Activated T-cell treated with anti-CD3 and anti-CD28 coated beads for 4 hours (primary cell): ENCODE results near the gene DNLZ.

Experiments used
- DNase-seq: peaks from one replicate; pipeline ENCODE4 v3.0.0-alpha.2; 2020

The DNLZ gene

DNA sequence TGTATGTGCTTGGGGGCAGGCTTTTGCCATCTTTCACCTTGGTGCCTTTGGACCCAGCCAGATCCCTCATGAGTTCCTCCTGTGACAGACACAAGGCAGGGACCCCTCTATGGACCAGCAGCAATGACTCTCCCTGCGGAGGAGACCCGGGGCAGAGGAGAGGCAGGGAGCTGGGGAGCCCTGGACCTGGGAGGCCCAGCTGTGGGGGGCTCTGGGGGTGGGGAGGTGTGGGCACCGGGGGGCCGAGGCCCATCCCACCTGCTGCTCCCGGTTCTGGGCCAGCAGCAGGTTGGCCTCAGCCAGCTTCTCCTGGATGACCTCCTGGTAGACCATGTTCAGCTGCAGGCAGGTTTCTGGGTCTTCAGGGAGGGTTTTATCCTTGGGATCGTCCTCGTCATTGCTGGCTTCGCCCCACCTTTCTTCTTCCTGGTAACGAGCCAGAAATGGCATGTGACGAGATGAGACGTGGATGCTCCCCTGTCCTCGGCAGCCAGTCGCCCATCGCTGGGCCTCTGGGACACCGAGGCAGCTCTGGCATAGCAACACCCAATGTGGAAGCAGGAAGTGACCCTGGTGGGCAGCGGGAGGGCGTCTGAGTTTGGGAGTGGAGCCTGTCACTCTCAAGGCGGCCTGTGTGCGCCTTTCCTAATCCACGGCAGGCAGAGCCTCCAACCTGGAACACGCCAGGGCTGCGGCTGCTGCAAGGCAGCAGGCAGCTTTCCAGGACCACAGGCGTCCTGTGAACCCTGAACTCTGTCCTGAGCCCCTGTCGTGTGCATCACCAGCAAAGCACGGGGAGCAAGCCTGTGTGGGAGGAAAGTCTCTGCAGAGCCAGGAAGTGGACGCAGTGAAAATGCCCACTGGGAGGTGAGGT, 32.0 kb upstream of the DNLZ start:
- no peak for DNase-seq

DNA sequence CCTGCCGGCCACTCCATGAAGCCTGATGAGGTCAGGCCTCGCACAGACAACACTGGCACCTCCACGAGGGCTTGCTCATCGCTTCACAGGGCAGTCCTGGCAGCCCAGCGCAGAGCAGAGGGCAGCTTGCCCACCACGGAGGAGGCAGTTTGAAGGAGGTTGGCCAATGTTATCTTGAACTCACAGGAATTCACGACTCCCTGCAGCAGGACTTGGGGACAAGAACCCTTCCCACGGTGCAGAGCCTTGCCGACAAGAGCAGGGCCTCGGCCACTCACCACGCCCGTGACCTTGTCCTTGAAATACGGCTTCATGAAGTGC, 31.4 kb upstream of the DNLZ start:
- no peak for DNase-seq

DNA sequence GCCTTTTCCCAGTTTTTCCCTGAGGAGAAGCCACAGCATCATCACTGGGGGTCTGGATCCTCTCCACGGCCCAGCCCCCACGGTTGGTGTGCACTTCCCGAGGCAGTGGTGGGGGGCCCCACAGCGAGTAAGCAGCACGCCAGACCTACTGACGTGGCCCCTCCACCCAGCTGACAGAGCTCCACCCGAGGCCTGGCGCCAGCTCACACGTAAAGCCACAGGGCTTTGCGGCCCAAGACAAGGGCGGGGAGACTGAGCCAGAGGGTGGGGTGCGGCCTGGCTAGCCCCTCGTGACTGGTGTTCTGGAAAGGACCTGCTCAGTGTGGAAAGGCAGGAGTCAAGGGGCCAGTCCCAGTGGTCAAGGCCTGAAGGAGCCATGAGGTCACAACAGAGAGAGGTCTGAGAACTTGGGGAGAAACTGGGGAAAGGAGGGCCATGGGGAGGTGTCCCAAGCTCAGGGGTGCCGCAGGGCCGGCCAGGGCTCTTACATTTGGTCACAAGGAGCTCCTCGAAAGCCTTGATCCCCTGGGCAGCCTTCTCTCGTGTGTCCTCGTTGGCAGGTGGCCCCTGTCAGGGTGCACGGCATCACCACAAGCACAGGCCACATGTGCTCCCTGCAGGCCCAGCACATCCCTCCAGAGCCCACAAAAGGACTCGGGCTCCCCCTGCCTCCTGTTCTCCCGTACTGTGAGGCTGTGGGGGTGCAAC, 30.9 kb upstream of the DNLZ start:
- no peak for DNase-seq

DNA sequence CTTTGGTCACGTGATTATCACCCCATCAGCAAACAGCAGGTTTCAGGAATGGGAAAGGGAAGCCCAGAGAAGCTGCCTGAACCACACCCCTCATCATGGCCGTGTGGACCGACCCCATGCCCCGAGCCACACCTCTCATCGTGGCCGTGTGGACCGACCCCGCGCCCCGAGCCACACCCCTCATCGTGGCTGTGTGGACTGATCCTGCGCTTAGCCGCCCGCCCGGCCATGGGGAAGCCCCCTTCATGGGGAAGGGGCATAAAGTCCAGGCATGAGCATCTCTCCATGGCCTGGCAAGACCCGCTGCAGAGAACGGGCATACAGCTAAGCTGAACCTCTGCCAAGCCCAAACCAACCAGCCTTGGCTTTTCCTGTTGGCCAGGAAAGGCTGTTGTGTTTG, 30.0 kb upstream of the DNLZ start:
- DNase-seq, result no peak

DNA sequence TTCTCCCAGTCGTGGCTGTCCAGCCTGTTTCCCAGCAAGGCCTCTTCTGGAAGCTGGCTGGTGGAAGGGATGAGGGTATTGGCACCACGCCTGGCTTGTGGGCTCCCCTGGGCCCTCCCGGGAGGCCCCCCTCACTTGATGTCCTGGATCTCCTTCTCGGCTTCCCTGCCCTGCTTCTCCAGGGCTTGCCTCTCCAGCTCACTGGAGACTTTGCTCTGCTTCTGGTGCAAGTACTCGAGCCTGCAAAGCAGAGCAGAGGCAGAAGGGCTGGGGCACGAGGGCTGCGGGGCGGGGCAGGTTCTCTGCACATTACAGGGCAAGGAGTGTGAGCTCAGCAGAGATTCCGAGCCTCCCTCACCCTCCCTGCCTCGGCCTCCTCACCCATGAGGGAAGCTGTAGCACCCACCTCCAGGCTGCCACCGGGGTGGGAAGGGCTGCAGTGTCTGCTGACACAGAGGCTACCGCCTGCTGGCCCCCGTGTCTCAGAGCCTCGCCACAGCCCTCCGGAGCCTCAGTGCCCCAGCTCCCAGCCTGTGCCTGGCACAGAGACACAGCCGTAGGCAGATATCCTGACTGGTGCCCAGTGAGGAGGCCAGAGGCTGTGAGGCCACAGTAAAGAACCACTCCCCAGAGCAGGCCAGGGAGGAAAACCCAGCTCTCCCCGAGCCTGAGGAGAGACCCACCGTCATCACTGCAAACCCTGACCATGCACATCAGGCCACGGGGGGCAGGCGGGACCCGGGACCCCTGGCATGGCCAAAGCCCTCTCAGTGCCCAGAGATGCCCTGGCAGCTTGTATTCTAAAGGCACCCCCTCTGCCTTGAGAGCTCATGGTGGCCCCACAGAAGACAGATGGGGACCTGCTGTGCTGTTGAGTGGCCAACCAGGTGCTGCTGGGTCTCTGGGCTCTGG, 29.2 kb upstream of the DNLZ start:
- DNase-seq, result no peak

DNA sequence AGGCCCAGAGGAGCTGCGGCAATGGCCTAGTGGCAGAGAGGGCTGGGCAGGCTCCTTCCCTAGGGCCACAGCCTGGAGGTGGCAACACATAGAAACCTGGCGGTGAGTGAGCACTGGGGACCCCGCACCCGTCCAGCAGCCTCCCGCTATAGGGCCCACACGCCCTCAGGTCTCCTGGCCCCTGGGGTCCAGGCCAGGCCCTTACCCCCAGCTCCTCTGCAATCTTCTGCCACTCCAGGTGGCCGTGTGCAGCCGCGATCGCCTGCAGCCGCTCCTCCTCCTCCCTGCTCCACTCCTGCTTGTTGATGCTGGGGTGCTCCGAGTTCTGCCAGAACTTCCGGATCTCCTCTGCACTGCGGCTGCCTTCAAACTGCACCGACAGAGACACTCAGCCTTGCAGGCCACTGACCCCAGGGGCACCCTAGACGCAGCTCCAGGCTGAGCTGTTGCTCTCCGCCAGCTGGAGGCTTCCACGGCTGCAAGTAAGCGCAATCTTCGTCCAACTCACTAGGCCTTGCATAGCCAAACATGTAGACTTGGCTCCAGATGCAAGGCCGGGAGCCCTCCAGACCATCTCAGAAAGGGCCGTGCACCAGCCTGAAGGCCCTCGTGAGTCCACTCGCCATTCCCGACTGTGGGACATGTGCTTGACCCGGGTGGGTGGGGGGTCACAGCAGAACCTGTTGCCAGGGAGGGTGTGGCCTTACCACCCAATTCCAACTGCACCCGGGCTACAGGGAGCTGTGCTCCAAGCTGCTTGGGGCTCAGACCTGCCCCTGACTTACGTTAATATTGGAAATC, 28.4 kb upstream of the DNLZ start:
- no peak for DNase-seq

DNA sequence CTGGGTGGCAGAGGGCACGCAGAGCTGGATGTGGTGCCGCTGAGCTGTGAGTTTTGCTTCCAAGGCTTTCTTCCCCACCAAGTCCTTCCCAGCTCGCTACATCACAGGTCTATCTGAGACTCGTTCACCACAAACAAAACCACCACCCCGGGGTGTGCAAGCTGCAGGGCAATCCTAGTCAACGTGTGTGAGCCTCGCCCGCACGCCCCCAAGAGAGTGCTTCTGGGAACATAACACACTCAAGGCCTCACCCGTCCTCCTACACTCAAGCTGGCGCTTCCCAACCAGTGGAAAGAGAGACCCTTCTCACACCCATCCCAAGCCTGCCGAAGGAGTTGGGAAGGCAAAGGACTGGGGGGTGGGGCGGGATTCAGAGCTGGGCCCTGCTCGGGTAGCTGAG, 25.9 kb upstream of the DNLZ start:
- no peak for DNase-seq

DNA sequence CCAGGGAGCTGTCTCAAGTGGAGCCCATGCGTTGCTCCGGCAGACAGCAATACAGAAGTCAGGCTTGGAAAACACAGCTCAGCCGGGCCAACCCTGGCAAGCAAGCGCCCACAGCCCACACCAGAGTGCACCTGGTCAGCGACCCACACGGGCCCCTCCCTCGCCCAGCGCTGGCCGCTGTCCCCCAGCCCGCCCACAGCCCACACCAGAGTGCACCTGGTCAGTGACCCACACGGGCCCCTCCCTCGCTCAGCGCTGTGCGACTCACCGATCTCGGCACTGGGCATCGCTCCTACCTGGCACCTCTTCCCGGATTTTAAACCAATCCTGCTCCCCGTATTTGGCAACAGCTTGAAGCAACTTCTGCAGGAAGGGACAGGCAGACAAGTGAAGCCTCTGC, 23.7 kb upstream of the DNLZ start:
- DNase-seq, result no peak

DNA sequence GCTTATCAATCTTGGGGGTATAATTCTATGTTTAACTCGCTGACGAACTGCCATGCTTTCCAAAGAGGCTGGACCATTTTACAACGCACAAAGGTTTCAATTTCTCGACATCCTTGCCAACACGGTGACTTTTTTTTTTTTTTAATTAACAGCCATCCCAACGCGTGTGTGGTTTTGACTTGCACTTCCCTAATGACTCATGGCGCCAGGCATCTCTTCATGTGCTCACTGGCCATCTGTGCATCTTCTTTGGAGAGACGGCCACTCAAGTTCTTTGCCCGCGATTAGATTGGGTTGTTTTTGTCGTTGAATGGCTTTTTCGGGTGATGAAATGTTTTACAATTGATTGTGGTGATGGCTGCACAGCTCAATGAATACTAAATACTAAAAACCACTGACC, 22.5 kb upstream of the DNLZ start:
- DNase-seq, result no peak

DNA sequence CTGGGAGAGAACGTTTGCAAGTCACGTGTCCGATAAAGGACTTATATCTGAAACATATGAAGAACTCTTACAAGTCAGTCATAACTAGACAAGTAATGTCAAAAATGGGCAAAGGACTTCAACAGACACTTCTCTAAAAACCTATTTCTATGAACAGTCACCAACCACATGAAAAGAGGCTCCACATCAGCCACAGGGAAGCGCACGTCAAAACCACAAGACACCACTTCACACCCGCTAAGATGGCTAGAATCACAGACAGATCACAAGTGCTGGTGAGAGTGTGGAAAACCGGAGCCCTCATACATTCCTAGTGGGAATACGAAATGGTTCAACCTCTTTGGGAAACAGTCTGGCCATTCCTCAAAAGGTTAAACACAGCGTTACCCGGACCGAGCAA, 21.5 kb upstream of the DNLZ start:
- DNase-seq, result no peak

DNA sequence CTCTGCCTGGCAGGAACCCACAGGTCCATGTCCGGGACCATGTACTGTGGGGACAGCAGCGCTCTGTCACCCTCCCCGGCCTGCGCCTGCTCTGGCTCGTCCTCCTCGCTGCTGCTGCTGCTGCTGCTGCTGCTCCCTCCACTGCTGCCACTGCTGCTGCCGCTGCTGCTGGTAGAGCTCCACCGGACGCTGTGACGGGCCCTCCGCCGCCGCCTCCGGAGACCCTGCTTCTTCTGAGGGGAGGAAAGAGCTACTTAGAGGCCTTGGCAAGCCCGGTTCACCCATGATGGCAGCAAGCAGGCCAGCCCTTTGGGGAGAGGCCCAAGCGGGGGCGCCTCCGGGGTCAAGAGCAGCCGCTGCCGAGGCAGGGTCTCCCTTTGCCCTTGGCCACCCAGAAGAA, 19.9 kb upstream of the DNLZ start:
- DNase-seq, result no peak

DNA sequence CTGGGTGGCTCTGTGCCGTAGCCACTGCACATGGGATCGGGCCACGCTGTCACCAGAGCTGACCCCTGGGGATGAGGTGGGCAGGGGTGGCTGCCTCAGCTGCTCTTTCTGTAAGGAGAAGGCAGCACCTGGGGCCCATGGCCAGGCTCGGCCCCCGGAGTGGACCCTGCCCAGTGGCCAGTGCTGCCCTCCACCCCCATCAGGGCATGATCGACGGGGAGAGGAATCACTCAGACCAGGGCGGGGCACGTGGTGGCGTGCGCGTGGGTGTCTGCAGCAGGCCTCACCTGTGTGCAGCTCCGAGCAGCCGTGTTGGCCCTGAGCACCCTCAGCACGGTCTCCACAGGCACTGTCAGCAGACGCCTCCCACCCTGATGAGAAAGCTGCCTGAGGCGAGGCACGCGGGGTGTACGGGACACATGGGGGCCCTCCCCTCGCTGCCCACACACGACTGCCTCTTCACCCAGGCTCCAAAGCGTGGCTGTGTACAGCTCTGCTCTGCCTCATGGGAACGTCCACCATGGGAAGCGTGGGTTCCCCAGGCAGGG, 18.5 kb upstream of the DNLZ start:
- no peak for DNase-seq

DNA sequence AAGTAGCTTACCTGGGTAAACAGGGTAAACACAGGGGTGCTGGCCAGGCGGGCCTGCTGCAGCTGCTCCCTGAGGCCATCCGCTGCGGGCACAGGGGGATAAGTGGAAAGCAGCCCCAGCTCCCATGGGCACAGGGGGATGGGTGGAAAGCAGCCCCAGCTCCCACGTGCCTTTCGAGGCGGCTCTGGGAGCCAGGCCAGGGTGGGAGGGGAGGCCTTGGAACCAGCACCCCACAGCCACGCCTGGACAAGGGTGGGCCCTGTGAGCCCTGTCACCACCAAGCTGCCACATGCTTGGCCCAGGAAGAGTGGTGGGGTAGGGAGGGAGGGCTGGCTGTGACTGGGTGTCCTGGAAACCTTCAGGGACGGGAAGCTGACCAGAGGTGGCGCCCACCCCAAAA, 17.8 kb upstream of the DNLZ start:
- DNase-seq, result no peak

DNA sequence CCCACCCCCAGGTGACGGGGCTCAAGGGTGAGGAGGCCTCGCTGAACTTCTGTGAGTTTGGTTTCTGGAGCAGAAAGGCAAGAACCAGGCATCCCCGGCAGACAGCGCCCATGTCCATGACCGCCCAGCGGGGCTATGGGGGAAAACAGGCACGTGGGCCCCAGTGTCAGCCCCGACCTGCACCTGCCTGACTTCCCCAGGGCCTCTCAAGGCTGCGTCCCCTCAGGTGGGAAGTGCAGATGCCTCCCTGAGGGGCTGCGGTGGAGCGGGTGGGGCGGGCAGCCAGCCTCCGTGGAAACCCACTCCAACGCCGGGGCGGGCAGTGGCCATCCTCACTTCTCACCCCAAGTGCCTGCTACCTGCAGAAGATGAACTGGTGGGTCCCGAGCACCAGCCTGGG, 16.8 kb upstream of the DNLZ start:
- no peak for DNase-seq

DNA sequence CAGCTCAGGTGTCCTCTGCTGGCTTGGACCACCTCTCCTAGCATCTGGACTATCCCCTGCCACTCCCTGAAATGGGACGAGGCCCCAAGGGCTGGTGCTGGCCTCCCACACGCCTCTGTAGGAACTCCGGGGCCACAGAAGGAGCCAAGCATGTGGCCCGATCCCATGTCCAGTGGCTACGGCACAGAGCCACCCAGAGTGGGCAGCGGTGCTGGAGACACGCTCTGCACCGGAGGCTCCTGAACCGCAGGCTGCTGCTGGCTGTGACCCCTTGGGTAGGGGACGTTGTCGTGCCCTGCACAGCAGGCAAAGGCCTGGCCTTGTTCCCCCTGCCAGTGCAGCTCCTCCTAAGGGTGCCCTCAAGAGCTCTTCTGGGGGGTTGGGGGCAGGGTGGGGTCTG, 16.3 kb upstream of the DNLZ start:
- no peak for DNase-seq

DNA sequence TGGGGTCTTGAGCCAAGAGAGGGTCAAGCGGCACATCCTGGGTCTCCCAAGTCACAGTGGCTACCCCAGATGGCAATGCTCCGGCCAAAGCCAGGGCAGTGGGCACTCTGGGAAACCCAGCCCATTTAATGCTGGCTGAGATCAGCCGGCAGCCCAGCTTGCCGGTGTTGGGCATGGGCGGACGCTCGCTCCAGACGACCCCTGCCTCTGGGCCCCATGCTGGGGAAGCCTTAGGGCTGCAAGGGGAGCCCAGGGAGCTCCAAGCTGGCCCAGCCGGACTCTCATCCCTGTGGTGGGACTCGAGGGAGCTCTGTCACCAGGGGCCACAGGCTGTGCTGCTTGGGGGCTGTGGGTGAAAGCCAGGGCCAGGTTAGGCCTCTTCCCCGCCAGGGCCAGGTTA, 15.9 kb upstream of the DNLZ start:
- DNase-seq, result no peak

DNA sequence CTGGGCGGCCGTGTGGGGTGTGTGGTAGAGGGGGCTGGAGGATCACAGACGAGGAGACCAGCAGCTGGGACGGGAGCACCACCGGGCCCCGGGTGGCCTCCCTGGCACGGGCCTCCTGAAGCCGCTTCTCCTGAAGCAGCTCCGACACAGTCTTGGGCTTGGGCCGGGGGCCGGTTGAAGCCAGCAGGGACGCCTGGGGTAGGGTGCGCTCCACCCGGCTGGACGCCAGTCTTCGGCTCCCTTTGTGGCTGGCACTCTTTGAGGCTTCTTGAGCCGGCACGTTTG, 15.4 kb upstream of the DNLZ start:
- no peak for DNase-seq

DNA sequence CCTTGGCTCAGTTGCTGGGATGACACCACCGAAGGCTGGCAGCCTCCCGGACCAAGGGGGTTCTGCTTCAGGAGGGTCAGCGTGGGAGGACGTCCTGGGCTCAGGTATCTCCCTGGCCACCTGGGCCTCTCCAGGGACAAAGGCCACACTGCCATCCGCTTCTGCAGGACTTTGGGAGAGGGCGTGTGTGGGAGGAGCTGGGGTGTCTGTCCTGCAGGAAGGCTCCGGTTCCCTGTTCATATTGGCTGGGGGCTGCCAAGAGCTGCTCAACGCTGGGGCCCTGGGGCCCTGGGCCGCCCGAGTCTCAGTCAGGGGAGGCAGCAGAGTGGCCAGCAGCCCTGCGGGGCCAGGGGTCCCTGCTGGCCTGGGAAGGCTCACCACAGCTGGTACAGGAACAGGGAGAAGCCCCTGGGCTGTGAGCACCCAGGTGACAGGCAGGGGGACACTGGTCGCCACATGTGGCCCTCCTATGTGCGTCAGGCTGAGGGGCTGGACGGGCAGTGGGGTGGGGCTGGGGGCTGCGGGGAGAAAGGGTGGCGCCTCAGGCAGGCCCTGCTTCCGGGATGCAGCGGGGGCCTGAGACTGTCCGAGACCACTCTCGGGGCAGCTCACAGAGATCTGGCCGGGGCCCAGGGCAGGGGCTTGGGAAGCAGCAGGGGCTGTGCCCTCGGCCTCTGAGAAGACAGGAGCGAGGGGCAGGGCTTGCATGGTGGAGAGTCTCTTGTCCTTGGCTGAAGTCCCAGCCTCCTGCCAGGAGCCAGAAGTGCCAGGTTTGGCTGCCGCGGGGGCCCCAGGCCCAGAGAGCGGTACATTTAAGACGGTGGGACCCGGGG, 14.8 kb upstream of the DNLZ start:
- DNase-seq, result no peak

DNA sequence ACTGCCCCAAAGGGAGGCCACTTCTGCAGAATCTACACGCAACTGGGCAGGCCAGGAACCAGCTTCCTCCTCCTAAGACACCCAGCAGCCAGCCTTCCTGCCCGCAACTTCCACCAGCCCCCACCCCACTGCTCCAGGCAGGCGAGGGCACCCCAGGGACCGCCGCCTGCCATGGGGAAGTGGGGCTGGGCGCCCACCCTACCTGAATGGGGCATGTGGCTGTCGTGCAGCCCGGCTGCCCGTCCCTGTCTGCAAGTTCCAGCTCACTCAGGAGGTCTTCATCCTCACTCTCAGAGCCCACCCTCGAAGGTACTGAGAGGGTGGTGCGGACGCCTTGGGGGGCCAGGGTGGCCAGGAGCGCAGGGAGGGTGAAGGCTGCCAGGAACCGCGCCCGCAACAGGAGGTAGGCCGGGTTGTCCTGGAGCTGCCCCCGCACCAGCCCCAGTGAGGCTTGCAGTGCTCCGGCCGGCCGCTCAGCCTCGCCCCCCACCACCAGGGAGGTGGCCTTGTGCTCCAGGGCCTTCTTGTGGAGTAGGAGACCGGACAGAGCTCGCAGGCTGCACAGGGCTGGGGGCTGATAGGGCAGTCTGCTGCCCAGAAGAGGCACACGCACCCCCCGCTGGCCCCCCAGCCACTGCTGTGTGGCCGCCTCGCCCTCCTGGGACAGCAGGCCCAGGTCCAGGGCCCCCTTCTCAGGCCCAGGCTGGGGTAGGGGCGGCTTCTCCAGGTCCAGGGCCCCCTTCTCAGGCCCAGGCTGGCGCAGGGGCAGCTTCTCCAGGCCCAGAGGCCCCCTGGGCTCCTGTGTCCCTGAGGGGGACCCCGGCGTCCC, 14.0 kb upstream of the DNLZ start:
- DNase-seq, result no peak

DNA sequence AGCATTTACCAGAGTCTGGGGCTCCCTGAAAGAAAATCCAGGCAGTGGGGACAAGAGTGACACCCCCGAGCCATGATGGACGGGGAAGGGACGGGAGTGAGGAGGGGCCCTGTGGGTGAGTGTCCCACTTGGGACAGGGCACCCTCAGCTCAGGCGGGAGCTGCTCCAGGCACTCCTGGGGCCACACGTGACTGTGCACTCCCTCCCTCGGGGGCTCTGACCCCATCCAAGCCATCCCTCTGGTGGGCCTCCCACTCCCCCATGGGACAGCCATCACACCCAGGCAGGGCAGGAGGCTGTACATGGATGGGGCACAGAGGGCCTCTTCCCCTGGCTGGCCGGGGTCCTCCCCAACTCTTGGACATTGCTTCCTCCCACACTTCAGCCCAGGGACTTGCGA, 12.9 kb upstream of the DNLZ start:
- no peak for DNase-seq

DNA sequence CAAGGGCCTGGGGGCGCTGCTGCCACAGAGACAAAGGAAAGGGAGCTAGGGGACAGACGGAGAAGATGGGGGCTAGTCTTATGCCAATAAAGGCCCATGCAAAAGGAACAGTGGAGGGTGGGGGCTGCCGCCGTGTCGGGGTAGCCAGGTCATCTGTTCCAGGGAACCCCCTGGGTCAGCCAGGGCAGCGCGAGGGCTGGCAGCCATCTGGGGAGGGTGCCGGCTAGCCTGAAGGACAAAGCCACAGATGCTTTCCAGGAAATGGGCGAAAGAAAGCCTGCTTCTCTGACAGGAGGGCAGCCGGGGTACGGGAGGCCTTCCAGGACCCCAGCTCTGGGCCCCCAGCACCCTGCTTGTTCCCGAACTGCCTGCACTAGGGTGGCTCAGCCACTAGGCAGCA, 11.6 kb upstream of the DNLZ start:
- no peak for DNase-seq
